ENCODE results near the gene KIF14.

The KIF14 gene

DNA sequence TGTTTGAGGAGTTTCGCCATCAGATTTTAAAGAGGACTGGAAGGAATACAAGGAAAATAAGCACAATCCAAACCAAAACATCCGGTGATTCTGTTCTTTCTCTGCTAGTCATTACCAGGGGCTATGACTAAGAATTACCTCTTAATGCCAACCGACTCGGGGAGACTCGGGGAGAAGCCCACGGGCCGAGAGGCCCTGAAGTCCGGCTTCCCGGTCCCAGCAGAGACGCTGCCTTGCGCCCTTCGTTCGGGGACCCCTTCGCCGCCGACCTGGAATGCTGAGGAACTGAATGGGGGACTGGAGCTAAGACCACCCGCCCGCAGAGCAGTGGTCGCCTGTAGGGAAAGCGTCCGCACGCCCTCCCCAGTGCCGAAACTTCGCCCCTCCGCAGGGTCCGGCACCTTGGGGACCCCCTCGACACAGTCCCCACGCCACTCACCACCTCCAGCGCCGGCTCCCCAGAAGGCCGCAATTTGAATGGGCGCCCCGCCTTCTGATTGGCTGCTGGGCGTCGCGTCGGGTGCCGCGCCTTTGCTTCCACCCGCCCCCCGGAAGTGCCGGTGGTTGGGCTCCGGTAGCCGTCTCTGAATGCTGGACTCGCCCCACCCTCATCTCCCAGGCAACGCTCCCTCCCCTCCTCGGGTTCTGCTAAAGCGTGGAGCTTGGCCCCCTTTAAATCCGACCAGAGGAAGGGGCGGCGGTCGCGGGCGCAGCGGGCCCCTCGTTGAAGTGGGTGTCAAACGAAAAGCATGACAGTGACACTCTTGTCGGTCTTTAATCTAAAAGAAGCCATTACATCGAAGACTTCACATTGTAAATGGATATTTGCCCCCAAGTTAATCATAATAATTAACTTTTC is at the start of gene KIF14:
Gene KIF14 (minus strand): TSS at position 479 of the 859 bp plus-strand sequence. CDS start 2,028 bp downstream, outside the sequence.
- FAIRE-seq: peak; percentile 88

GRCh38 chr1:200669314-200670241 is 49.0 kb upstream of the KIF14 start, which contains the start of gene DDX59:
Gene DDX59 (minus strand): TSS chr1:200669907. CDS start chr1:200666740, 3,167 bp downstream.
- FAIRE-seq: peak; percentile 52

- no peak for FAIRE-seq
Measured at GRCh38 chr1:200668514-200669313, 48.2 kb upstream of the KIF14 start.

GRCh38 chr1:200666309-200666708 is 45.8 kb upstream of the KIF14 start:
- FAIRE-seq: no peak

DNA sequence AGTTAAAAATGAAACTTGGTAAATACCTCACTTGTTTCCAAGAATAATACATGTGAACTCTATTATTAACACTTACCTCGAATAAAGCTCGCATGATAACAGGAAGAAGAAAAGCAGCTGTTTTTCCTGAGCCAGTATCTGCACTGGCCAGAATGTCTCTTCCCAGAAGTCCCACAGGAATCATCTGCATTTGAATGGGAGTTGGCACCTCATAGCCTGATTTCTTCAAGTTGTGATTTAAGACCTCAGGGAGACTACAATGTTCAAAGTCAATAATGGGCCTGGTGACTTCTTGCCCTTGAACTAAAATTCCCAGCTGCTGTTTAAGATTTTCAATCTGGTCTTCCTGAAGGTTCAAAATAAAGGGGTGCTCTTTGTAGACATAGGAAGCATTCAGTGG is 45.3 kb upstream of the KIF14 start:
- FAIRE-seq: no peak

- FAIRE-seq: no peak
Measured at GRCh38 chr1:200660719-200661118, 40.2 kb upstream of the KIF14 start.

DNA sequence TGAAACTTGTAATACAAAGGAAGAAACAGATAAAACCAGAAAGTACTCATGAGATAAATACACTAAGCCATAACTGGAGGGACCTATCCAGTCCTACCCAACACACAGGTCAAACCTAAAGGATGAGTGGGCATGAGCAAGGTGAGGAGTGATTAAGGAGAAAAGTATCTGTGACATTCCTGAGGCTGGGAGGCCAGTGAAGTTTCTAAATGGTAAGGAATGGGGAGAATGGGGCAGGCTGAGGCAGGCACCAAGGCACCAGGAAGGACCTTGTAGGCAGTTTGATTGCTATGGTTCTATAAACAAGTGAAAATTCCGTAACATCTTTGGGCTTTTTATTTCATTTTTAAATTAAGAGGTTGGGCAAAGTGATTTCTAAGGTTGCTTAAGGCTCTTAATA is 38.7 kb upstream of the KIF14 start:
- no peak for FAIRE-seq

- FAIRE-seq: no peak
Measured at GRCh38 chr1:200658037-200658818, 37.7 kb upstream of the KIF14 start.

- FAIRE-seq: no peak
Measured at GRCh38 chr1:200654660-200655059, 34.1 kb upstream of the KIF14 start.

DNA sequence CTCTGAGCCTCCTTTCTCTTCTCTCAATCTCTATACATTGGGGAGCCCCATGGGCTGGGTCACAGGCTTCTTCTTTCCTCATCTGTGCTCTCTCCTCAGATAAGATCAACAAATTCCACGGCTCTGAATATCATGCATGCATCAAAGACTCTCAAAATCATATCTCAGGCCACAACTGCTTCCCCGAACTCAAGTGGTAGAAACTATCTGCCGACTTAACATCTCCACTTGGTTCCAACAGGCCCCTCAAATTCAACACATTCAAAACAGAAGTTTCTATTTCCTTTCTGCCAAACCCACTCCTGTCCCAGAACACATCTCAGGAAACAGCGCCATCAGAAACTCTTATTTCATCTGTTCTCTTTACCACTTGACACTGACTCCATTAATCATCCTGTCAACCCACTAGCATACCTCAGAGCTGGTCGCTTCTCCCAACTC is 32.5 kb upstream of the KIF14 start:
- no peak for FAIRE-seq

DNA sequence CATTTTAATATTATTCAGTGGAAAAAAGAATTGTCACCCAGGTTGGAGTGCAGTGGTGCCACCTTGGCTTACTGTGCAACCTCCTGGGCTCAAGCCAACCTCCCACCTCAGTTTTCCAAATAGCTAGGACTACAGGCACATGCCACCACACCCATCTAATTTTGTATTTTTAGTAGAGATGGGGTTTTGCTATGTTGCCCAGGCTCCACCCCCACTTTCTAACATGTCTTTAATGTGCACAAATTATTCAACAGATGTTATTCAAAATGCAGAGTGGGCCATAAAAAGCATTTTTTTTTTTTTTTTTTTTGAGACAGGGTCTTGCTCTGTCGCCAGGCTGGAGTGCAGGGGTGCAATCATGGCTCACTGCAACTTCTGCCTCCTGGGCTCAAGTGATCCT is 31.8 kb upstream of the KIF14 start:
- FAIRE-seq: no peak

DNA sequence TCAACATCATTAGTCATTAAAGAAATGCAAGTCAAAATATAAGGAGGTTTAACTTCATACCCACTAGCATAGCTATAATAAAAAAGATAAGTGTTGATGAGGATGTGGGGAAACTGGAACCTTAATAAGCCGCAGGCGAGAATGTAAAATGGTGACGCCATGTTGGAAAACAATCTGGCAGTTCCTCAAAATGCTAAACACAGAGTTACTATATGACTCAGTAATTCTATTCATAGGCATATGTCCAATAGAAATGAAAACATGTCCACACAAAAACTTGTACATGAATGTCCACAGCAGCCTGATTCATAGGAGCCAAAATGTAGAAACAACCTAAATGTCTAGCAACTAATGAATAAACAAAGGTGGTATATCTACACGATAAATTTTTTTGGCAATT is 26.0 kb upstream of the KIF14 start:
- FAIRE-seq: no peak

DNA sequence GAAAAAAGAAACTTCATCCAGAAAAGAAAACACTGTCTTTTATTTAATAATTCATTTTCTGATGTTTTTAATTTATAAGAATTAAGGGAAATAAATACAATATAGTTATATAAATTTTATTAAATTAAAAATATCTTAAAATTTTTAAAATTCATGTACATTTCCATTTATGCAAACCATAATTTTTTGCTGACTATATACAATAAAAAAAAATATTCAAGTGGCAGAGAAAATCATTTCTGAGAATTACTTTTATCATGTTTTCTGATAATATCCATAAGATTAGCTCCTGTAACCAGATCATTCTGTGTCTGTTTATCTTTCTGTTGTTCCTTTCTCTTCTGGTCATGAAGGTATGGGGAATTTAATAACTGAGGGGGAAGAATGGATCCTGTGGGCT is 23.5 kb upstream of the KIF14 start:
- peak; percentile 72 for FAIRE-seq

- FAIRE-seq: no peak
Measured at GRCh38 chr1:200642481-200642880, 21.9 kb upstream of the KIF14 start.

DNA sequence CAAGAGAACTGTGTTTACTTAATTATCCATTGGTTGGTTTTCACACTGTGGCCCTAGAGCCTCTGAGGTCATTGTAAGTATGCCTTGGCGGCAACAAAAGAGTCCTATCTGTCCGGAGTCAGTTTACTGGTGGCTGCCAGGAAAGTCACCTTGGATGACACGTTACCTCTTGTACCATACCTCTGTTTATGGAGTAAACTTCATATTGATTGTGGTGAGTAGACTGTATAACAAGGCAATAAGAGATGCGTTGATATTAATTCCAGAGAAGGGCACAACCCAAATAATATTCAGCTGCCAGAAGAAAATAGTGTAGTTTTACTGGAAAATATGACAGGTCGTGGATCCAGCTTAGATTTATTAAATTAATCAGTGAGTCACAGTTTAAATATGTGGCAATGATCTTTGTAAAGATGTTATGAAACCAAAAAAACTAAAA is 20.4 kb upstream of the KIF14 start:
- FAIRE-seq: no peak

DNA sequence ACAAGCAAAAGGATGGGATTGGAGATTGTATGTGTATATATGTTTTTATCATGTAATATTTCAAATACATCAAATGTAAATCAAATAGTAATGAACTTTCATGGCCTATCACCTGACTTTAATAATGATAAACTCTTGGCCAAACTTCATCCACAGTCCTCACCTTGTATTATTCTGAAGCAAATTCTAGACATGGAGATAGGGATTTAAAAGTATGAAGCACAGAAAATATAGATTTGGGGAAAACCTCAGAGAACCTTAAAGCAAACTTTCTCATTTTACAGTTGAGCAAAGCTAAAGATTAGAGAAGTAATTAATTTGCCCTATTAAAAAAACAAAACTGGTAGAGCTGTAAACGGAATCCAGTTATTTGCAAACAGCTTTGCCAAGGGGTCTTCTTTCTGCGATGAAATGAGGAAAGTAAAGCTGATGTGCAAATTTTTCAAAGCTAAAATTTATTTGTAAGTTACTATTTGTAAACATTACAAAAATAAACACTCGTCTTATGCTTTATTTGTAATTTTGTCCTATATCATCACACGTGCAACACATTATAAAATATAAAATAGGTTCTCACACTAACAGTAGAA is 19.9 kb upstream of the KIF14 start:
- FAIRE-seq: no peak

DNA sequence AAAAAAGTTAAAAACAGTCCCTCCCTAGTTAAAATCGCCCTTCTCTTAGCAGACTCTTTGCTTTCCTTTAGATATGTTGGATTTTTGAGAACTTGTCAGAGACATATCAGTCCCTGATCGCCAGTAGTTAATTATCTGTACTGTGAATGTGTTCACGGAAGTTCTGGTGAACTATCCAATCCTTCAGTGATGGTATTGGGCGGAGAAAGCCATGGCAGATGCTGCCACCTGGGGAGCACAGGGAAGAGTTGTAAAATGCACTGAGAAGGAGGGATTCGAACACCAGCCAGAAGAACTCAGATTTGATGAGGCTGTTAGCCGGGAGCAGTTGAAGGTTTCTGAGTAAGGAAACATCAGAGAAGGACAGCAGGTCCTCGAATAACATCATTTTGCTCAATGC is 17.5 kb upstream of the KIF14 start:
- FAIRE-seq: no peak

- FAIRE-seq: no peak
Measured at GRCh38 chr1:200636681-200637080, 16.1 kb upstream of the KIF14 start.

- no peak for FAIRE-seq
Measured at GRCh38 chr1:200634261-200635122, 13.9 kb upstream of the KIF14 start.

DNA sequence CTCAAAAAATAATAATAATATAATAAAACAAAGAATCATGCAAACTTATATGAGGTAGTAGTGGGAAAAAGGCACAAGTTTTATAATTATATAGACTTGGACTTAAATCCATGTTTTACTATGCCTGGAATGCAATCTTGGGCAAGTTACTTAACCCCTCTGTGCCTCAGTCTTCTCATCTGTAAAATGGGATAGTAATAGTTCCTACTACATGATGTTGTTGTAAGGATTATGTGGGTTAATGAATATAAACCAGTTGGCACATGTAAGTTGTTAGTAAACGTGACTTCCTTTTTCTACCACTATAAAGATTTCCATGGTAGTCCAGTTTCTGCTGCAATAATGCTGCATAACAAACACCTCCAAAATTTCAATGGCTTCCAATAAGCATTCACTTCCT is 10.8 kb upstream of the KIF14 start:
- no peak for FAIRE-seq
